Upper lobe of left lung (tissue), 4 donors: Measurements from ENCODE around the gene DEK.

ENCODE experiments used
- CTCF ChIP-seq, 6 experiments: fragments of 450-650 bp in 4 of 6; fragments of 200-600 bp in 2 of 6; sonication (generic) in 2 of 6; IDR thresholded peaks; one replicate each; pipeline ENCODE4 v1.5.1; 2016 to 2019; ENCODE audit warnings: antibody characterized with exemption in 6 of 6
- EP300 ChIP-seq, 4 donors: sonication (generic); formaldehyde crosslinking; IDR thresholded peaks; one replicate each; pipeline ENCODE4 v1.5.1; 2017; ENCODE audit warnings: antibody characterized with exemption in 4 of 4, control low read depth in 2 of 4
- POLR2AphosphoS5 ChIP-seq, 2 donors: sonication (generic); formaldehyde crosslinking; IDR thresholded peaks; one replicate each; pipeline ENCODE4 v1.5.1; 2017; ENCODE audit warnings: antibody characterized with exemption in 2 of 2

- TF ChIP-seq EP300 (IDR thresholded peaks at IDR 0.05): no peak
- TF ChIP-seq CTCF (IDR thresholded peaks at IDR 0.05): no peak
- no peak for TF ChIP-seq POLR2AphosphoS5 (IDR thresholded peaks at IDR 0.05)
Observed at GRCh38 chr6:18243302-18243893, 20.9 kb downstream of the DEK start.
